GM23248 (cell line): Measurements from ENCODE around the gene TMEM254. TPM values are rescaled to one million over a fixed set of nuclear protein-coding genes. Genes with fewer than 3 reads are reported as not detected.

Experiments
- DNase-seq: peaks from one replicate; pipeline ENCODE4 v3.0.0-alpha.2; 2015
- H2AFZ ChIP-seq: fragments of 200-600 bp; sonication (generic); 2 replicates; pipeline ENCODE4 v1.6.1; 2016; ENCODE audit warnings: antibody characterized with exemption
- H3F3A ChIP-seq: fragments of 200-600 bp; sonication (generic); 2 replicates; pipeline ENCODE4 v1.6.1; 2016; ENCODE audit warnings: mild to moderate bottlenecking, antibody characterized with exemption, mixed run types; ENCODE audit not compliant: insufficient read depth
- H3K27ac ChIP-seq: fragments of 200-600 bp; sonication (generic); 2 replicates; pipeline ENCODE4 v1.5.1; 2016; ENCODE audit warnings: mild to moderate bottlenecking
- H3K27me3 ChIP-seq: fragments of 200-600 bp; sonication (generic); replicated peaks from 2 replicates; pipeline ENCODE4 v1.6.1; 2016; ENCODE audit warnings: mild to moderate bottlenecking; ENCODE audit not compliant: insufficient read depth
- H3K36me3 ChIP-seq: fragments of 200-600 bp; sonication (generic); 2 replicates; pipeline ENCODE4 v1.6.1; 2016; ENCODE audit warnings: low read depth, mild to moderate bottlenecking
- H3K4me1 ChIP-seq: fragments of 200-600 bp; sonication (generic); 2 replicates; pipeline ENCODE4 v1.6.1; 2016; ENCODE audit warnings: mild to moderate bottlenecking; ENCODE audit not compliant: insufficient read depth
- H3K4me2 ChIP-seq: fragments of 200-600 bp; sonication (generic); one replicate; pipeline ENCODE4 v1.6.1; 2016; ENCODE audit warnings: mild to moderate bottlenecking; ENCODE audit not compliant: unreplicated experiment
- H3K4me3 ChIP-seq: fragments of 200-600 bp; sonication (generic); 2 replicates; pipeline ENCODE4 v1.5.1; 2016; ENCODE audit warnings: mild to moderate bottlenecking
- H3K79me2 ChIP-seq: fragments of 200-600 bp; sonication (generic); 2 replicates; pipeline ENCODE4 v1.6.1; 2016; ENCODE audit warnings: mild to moderate bottlenecking; ENCODE audit not compliant: insufficient read depth
- H3K9ac ChIP-seq: fragments of 200-600 bp; sonication (generic); 2 replicates; pipeline ENCODE4 v1.6.1; 2016; ENCODE audit warnings: mild to moderate bottlenecking
- H3K9me2 ChIP-seq: fragments of 200-600 bp; sonication (generic); 2 replicates; pipeline ENCODE4 v1.6.1; 2016; ENCODE audit warnings: mixed run types, mild to moderate bottlenecking, moderate library complexity; ENCODE audit not compliant: insufficient read depth
- H3K9me3 ChIP-seq: fragments of 200-600 bp; sonication (generic); one replicate; pipeline ENCODE4 v1.6.1; 2017; ENCODE audit warnings: low read depth
- H4K20me1 ChIP-seq: fragments of 200-600 bp; sonication (generic); 2 replicates; pipeline ENCODE4 v1.6.0; 2016; ENCODE audit not compliant: insufficient read depth
- EZH2 ChIP-seq: fragments of 200-600 bp; sonication (generic); IDR thresholded peaks from 2 replicates; pipeline ENCODE4 v1.6.1; 2018; ENCODE audit warnings: antibody characterized with exemption, mild to moderate bottlenecking; ENCODE audit not compliant: insufficient read depth, poor library complexity, severe bottlenecking
- EZH2phosphoT487 ChIP-seq: fragments of 200-600 bp; sonication (generic); IDR thresholded peaks from 2 replicates; pipeline ENCODE4 v1.6.1; 2018; ENCODE audit warnings: antibody characterized with exemption, moderate library complexity, mild to moderate bottlenecking, low read depth; ENCODE audit not compliant: insufficient read depth
- WGBS, 2 experiments: methylation state at CpG; one replicate each; pipeline ENCODE4 v1.1.6; 2015 to 2017; ENCODE audit warnings: low lambda C conversion rate in 2 of 2, low coverage in 1 of 2; ENCODE audit errors: missing lambda C conversion rate in 2 of 2; 5-methylcytosine and 5-hydroxymethylcytosine counted together
- in situ Hi-C: fragments of 300-500 bp; cut with MboI; formaldehyde crosslinking; loops from 2 replicates; pipeline ENCODE4 v1.15.0; 2020
- polyA plus RNA-seq: library from polyadenylated mRNA; unstranded; fragments of >200 nt; fragmentation: Nextera tagmentation; extraction: Ambion mirVana; gene quantifications from 2 replicates; pipeline ENCODE4 v1.2.1, GENCODE V29; 2016
- total RNA-seq: library from RNA; depleted of rRNA; stranded (reverse); fragments of >200 nt; shearing (Covaris generic); gene quantifications from 2 replicates; pipeline ENCODE4 v1.2.3, GENCODE V29; 2014; rRNA removed

TMEM254 gene
- total and polyA plus RNA-seq, 2 experiments from 2014 or later: 18.4 to 39.2 TPM

DNA sequence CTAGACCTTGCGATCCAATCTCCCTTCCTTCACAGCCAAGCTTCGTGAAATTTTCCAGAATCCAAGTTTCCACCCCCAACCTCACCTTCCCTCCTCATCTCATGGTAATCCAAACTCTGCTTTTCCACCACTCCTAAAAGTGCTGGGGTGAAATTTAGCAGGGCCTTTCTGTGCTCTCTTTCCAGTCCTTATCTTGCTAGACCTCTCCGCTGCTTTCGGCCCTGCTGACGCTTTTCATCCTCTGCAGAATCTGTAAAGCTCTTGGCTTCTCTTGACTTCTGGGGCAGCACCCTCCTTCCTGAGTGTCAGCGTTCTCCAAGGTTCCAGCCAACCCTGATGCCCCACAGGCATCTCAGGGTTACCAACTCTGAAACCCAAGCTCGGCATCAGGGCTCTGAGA lies 61.8 kb downstream of the TMEM254 start:
- Histone ChIP-seq H3K9me3 (no peaks in the 10 kb centered on the region), H3K27ac (no peak overlapping the region), H3K27me3 (no peaks in the 10 kb centered on the region), H4K20me1 (no peaks in the 10 kb centered on the region), H3K36me3 (no peaks in the 10 kb centered on the region), H3K4me1 (peaks cover 28% of the 10 kb centered on the region), H2AFZ (no peak overlapping the region), H3K79me2 (no peaks in the 10 kb centered on the region), H3K9ac (no peak overlapping the region), H3K4me2 (no peak overlapping the region), H3F3A (peaks cover 18% of the 10 kb centered on the region), H3K9me2 (no peaks in the 10 kb centered on the region), H3K4me3 (no peak overlapping the region)
- WGBS, 2 experiments: 78 to 91% methylated on average over 7 of the region's 7 CpGs
- in situ Hi-C loops: no loop called here
- no peak for TF ChIP-seq EZH2phosphoT487
- TF ChIP-seq EZH2: no peak
- DNase-seq: no peak

DNA sequence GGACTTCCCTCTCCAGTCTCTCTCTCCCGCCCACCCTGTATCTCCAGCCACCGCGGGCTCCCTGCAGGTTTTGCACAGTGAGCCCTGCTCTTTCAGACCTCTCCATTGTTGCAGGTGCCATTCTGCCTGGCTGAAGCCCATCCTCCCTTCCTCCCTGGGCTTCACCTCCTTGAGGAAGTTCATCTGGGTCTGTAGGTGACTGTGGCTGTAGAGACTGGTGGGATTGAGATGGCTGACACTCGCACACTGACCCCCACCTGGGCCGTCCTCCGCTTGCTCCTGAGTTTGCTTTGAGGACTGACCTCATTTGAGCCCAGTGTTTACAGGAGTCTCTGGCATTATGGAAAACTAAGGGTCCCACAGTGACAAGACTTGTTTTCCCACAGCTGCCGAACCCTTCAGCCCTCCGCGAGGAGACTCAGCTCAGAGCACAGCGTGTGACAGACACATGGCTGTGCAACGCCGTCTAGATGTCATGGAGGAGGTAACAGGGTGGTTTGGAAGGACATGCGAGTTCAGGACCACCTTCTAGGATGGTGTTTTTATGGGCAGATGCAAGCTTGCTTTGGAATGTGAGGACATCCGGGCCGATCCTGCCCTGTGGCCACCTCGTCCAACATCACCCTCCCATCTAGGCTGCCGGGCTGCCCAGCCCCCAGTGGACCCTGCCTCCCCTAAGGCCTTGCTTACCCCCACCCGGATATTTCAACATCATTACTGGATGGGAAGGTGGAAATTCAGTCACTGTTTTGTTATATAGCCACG lies 63.4 kb downstream of the TMEM254 start:
- DNase-seq: no peak
- Histone ChIP-seq H3K9ac (no peak overlapping the region), H3F3A (peaks cover 29% of the 10 kb centered on the region), H3K4me1 (peaks cover 25% of the 10 kb centered on the region), H3K4me3 (no peak overlapping the region), H3K9me3 (no peaks in the 10 kb centered on the region), H3K27me3 (no peaks in the 10 kb centered on the region), H4K20me1 (no peaks in the 10 kb centered on the region), H3K27ac (no peak overlapping the region), H3K36me3 (no peaks in the 10 kb centered on the region), H3K4me2 (no peak overlapping the region), H2AFZ (no peak overlapping the region), H3K9me2 (no peaks in the 10 kb centered on the region), H3K79me2 (no peaks in the 10 kb centered on the region)
- no peak for TF ChIP-seq EZH2phosphoT487
- TF ChIP-seq EZH2: no peak
- in situ Hi-C loops: no loop called here
- 54 to 56% methylated on average over 15 to 19 of the region's 19 CpGs for WGBS, 2 experiments

Other genes with a start within 250 kb of the TMEM254 start
- gene SFTPD, start 129.6 kb upstream of the TMEM254 start, total RNA-seq: not detected in 2 replicates
- 0.24 and 0.46 TPM in 2 replicates for gene SFTPD, start 129.6 kb upstream of the TMEM254 start, polyA plus RNA-seq
- 8.8 and 19.6 TPM in 2 replicates for gene PLAC9, start 54.1 kb downstream of the TMEM254 start, total RNA-seq
- gene PLAC9, start 54.1 kb downstream of the TMEM254 start, polyA plus RNA-seq: 117 and 118 TPM in 2 replicates
- 116 and 121 TPM in 2 replicates for gene ANXA11, start 126.9 kb downstream of the TMEM254 start, total RNA-seq
- gene ANXA11, start 126.9 kb downstream of the TMEM254 start, polyA plus RNA-seq: 189 and 194 TPM in 2 replicates
- gene MAT1A, start 211.0 kb downstream of the TMEM254 start, total RNA-seq: not detected in 2 replicates
- not detected in 2 replicates for gene MAT1A, start 211.0 kb downstream of the TMEM254 start, polyA plus RNA-seq